DND-41 (cell line): Measurements from ENCODE around the gene RYR3.

ENCODE experiments used
- ATAC-seq: fragments of 200-7000 bp; cut with Tn5 transposase; 3 replicates; pipeline ENCODE4 v1.9.1; 2021; ENCODE audit warnings: low read depth; ENCODE audit not compliant: insufficient read depth
- DNase-seq: peaks from one replicate; pipeline ENCODE4 v3.0.0-alpha.2; 2020
- H2AFZ ChIP-seq: 2 replicates; pipeline ENCODE4 v1.6.0; 2012; ENCODE audit warnings: low read depth, low read length
- H3K27ac ChIP-seq: 2 replicates; pipeline ENCODE4 v1.5.1; 2012; ENCODE audit warnings: low read length, inconsistent platforms
- H3K27me3 ChIP-seq: fragments of 200-600 bp; sonication (generic); 2 replicates; pipeline ENCODE4 v1.6.0; 2012; ENCODE audit warnings: low read length, mild to moderate bottlenecking, inconsistent platforms; ENCODE audit not compliant: insufficient read depth, poor library complexity
- H3K36me3 ChIP-seq: 2 replicates; pipeline ENCODE4 v1.5.1; 2012; ENCODE audit warnings: low read length, inconsistent platforms; ENCODE audit not compliant: insufficient read depth
- H3K4me1 ChIP-seq: 2 replicates; pipeline ENCODE4 v1.5.1; 2012; ENCODE audit warnings: mild to moderate bottlenecking, low read length; ENCODE audit not compliant: insufficient read depth
- H3K4me2 ChIP-seq: 2 replicates; pipeline ENCODE4 v1.6.0; 2012; ENCODE audit warnings: mild to moderate bottlenecking, moderate library complexity, low read length, inconsistent platforms; ENCODE audit not compliant: insufficient read depth
- H3K4me3 ChIP-seq, 2 experiments: fragments of 200-600 bp in 1 of 2; shearing (Covaris generic) in 1 of 2; 2 replicates each; pipeline ENCODE4 v1.5.1; 2012 to 2016; ENCODE audit warnings: inconsistent platforms in 2 of 2, low read length in 2 of 2, mild to moderate bottlenecking in 2 of 2, low read depth in 1 of 2, moderate library complexity in 1 of 2
- H3K79me2 ChIP-seq: 2 replicates; pipeline ENCODE4 v1.6.0; 2012; ENCODE audit warnings: low read length, inconsistent platforms; ENCODE audit not compliant: insufficient read depth
- H3K9ac ChIP-seq: 2 replicates; pipeline ENCODE4 v1.6.0; 2012; ENCODE audit warnings: low read depth, mild to moderate bottlenecking, inconsistent platforms, low read length, moderate library complexity
- H3K9me3 ChIP-seq: 2 replicates; pipeline ENCODE4 v1.5.1; 2012; ENCODE audit warnings: low read length, moderate library complexity, mild to moderate bottlenecking, inconsistent platforms; ENCODE audit not compliant: insufficient read depth, severe bottlenecking
- H4K20me1 ChIP-seq: 2 replicates; pipeline ENCODE4 v1.6.0; 2012; ENCODE audit warnings: low read length; ENCODE audit not compliant: insufficient read depth
- EZH2 ChIP-seq: IDR thresholded peaks from 3 replicates; pipeline ENCODE4 v1.6.1; 2012; ENCODE audit warnings: borderline replicate concordance, low read depth, mild to moderate bottlenecking, moderate library complexity, low read length, inconsistent platforms; ENCODE audit not compliant: severe bottlenecking
- TF ChIP-seq, protein P1 (sequence below): IDR thresholded peaks from 2 replicates; pipeline ENCODE4 v1.5.1; 2012; ENCODE audit warnings: borderline replicate concordance, low read length, moderate library complexity, mild to moderate bottlenecking; ENCODE audit not compliant: poor library complexity, severe bottlenecking; ENCODE audit errors: extremely low read depth

RYR3 gene

GRCh38 chr15:33283576-33283975, 27.2 kb upstream of the RYR3 start:
- ATAC-seq: no peak
- Histone ChIP-seq H4K20me1 (no peaks in the 10 kb centered on the region), H3K27me3 (no peaks in the 10 kb centered on the region), H3K9ac (no peak overlapping the region), H3K9me3 (no peaks in the 10 kb centered on the region), H3K4me1 (peaks cover 12% of the 10 kb centered on the region), H3K4me3 (no peak overlapping the region), H2AFZ (no peak overlapping the region), H3K27ac (no peak overlapping the region), H3K4me2 (no peak overlapping the region), H3K79me2 (no peaks in the 10 kb centered on the region), H3K36me3 (no peaks in the 10 kb centered on the region)
- no peak for DNase-seq
- TF ChIP-seq EZH2: no peak
- TF ChIP-seq, protein P1, sequence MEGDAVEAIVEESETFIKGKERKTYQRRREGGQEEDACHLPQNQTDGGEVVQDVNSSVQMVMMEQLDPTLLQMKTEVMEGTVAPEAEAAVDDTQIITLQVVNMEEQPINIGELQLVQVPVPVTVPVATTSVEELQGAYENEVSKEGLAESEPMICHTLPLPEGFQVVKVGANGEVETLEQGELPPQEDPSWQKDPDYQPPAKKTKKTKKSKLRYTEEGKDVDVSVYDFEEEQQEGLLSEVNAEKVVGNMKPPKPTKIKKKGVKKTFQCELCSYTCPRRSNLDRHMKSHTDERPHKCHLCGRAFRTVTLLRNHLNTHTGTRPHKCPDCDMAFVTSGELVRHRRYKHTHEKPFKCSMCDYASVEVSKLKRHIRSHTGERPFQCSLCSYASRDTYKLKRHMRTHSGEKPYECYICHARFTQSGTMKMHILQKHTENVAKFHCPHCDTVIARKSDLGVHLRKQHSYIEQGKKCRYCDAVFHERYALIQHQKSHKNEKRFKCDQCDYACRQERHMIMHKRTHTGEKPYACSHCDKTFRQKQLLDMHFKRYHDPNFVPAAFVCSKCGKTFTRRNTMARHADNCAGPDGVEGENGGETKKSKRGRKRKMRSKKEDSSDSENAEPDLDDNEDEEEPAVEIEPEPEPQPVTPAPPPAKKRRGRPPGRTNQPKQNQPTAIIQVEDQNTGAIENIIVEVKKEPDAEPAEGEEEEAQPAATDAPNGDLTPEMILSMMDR: no peak

DNA sequence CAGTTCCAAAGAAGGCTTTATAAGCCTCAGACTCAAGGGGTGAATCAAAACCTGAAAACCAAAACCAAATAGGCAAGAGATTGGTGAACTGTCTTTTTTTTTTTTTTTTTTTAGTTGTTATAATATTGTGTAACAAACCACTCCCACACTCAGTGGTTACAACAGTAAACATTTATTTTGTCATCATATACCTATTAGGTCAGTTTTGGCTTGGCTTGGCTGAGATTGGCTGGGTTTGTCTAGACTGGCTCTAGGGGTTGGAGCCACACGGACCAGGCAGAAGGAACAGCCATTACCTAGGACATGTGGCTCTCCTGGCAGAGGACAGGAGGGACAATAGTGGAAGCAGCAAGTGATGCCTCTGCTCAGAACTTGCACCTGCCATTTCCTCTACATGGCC, 26.4 kb upstream of the RYR3 start:
- H3K4me3 ChIP-seq: no peak overlapping the region
- DNase-seq: no peak
- H3K27ac ChIP-seq: no peak overlapping the region
- peaks cover 12% of the 10 kb centered on the region for H3K4me1 ChIP-seq
- H3K27me3 ChIP-seq: no peaks in the 10 kb centered on the region
- no peaks in the 10 kb centered on the region for H3K9me3 ChIP-seq
- H3K79me2 ChIP-seq: no peaks in the 10 kb centered on the region
- no peak for ATAC-seq
- H2AFZ ChIP-seq: no peak overlapping the region
- H3K4me2 ChIP-seq: no peak overlapping the region
- no peak overlapping the region for H3K9ac ChIP-seq
- TF ChIP-seq EZH2: no peak
- TF ChIP-seq, protein P1: no peak
- no peaks in the 10 kb centered on the region for H4K20me1 ChIP-seq
- H3K36me3 ChIP-seq: no peaks in the 10 kb centered on the region

- TF ChIP-seq, protein P1: peak; percentile 78
- TF ChIP-seq EZH2: no peak
- ATAC-seq: peak; percentile 70
- peak; percentile 58 for DNase-seq
- H3K79me2 ChIP-seq: no peaks in the 10 kb centered on the region
- H3K27me3 ChIP-seq: no peaks in the 10 kb centered on the region
- no peaks in the 10 kb centered on the region for H3K4me1 ChIP-seq
- H3K36me3 ChIP-seq: no peaks in the 10 kb centered on the region
- H3K4me3 ChIP-seq: no peak overlapping the region
- no peak overlapping the region for H2AFZ ChIP-seq
- H3K27ac ChIP-seq: no peak overlapping the region
- H3K9ac ChIP-seq: no peak overlapping the region
- no peaks in the 10 kb centered on the region for H3K9me3 ChIP-seq
- no peaks in the 10 kb centered on the region for H4K20me1 ChIP-seq
- no peak overlapping the region for H3K4me2 ChIP-seq
Measured at GRCh38 chr15:33292717-33293307, 18.0 kb upstream of the RYR3 start.

DNA sequence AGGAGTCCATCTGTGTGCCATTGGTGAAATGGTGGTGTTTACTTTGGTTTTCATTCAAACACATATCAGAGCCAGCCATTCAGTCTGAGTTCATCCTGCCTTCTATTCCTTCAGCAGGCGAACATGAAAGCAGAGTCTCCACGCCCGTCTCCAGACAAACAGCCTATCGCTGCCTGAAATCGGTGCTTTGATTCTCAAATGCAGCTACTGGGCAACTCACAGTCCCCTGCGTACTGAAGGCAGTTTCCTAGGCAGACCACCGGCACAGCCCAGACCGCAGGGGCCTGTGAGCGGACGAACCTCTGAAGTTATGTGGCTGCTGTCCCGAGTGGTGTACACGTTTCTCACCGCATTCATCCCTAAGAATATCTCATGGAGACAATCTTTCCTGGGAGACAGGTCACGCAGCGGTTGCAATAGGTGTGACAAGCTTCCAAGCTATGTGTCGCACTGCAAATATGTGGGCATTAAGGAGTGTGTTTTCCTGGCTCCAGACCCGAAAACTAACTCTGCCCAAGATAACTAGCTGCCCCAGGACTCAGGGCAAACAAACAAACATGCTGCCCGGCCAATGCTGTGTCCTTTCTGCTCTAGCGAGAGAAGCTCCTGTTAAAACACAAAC, 16.9 kb upstream of the RYR3 start:
- H3K79me2 ChIP-seq: no peaks in the 10 kb centered on the region
- no peak for TF ChIP-seq EZH2
- TF ChIP-seq, protein P1: no peak
- no peaks in the 10 kb centered on the region for H3K4me1 ChIP-seq
- no peaks in the 10 kb centered on the region for H4K20me1 ChIP-seq
- H3K36me3 ChIP-seq: no peaks in the 10 kb centered on the region
- no peak overlapping the region for H2AFZ ChIP-seq
- H3K27ac ChIP-seq: no peak overlapping the region
- DNase-seq: no peak
- H3K9ac ChIP-seq: no peak overlapping the region
- no peak for ATAC-seq
- H3K9me3 ChIP-seq: no peaks in the 10 kb centered on the region
- H3K4me3 ChIP-seq: no peak overlapping the region
- H3K27me3 ChIP-seq: no peaks in the 10 kb centered on the region
- H3K4me2 ChIP-seq: no peak overlapping the region
